ENCODE measurements around the gene CCL26. TPM values are rescaled to one million over a fixed set of nuclear protein-coding genes. Genes with fewer than 3 reads are reported as not detected.

The CCL26 gene, protein sequence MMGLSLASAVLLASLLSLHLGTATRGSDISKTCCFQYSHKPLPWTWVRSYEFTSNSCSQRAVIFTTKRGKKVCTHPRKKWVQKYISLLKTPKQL
- 6.7 TPM for polyA plus RNA-seq (2013, experiment 1 of 2)
- 7.7 TPM for polyA plus RNA-seq (2013, experiment 2 of 2)

- WGBS (ENCODE audit: extremely low coverage, insufficient coverage, low lambda C conversion rate) = no CpG with 5 or more reads among the region's 9 CpGs
- H3K4ac ChIP-seq (ENCODE audit: low read depth, low read length) = no peak within 1 kb of the TSS
- no peak within 1 kb of the TSS for H3K4me3 ChIP-seq (ENCODE audit: low read length)
- H2BK120ac ChIP-seq (ENCODE audit: low read depth, low read length) = no peak within 1 kb of the TSS
- no peak within 1 kb of the TSS for H3K56ac ChIP-seq (ENCODE audit: low read length)
- no peak within 1 kb of the TSS for H2BK15ac ChIP-seq (replicated peaks; ENCODE audit: low read depth)
- H3K79me1 ChIP-seq (ENCODE audit: low read length) = no peaks in the 10 kb centered on the region
- no peaks in the 10 kb centered on the region for H3K36me3 ChIP-seq (ENCODE audit: control insufficient read depth, insufficient read depth, low read length)
- H4K5ac ChIP-seq (ENCODE audit: low read length) = no peak within 1 kb of the TSS
- DNase-seq = no peak
- no peak within 1 kb of the TSS for H3K18ac ChIP-seq (ENCODE audit: low read length)
- H3K23ac ChIP-seq (ENCODE audit: low read length) = no peak within 1 kb of the TSS
- H3K27me3 ChIP-seq (ENCODE audit: insufficient read depth, low read length, poor library complexity) = no peaks in the 10 kb centered on the region
- no peak within 1 kb of the TSS for H3K27ac ChIP-seq (ENCODE audit: low read depth, low read length)
- no peak within 1 kb of the TSS for H3K9ac ChIP-seq (ENCODE audit: low read length)
- no peak within 1 kb of the TSS for H3K4me2 ChIP-seq (ENCODE audit: low read length)
- H3K4me1 ChIP-seq (ENCODE audit: control insufficient read depth, low read depth, low read length) = no peaks in the 10 kb centered on the region
- H4K8ac ChIP-seq (ENCODE audit: low read depth, low read length) = no peak within 1 kb of the TSS
- no peaks in the 10 kb centered on the region for H3K79me2 ChIP-seq (ENCODE audit: control insufficient read depth, insufficient read depth, low read length)
- no peak within 1 kb of the TSS for H2AK5ac ChIP-seq (ENCODE audit: low read length)
- no peak within 1 kb of the TSS for H2BK5ac ChIP-seq (ENCODE audit: low read length)
Measured at GRCh38 chr7:75772081-75773077, at the start of gene CCL26. Gene CCL26, minus strand, starts transcription at chr7:75772211. Its CDS starts 35 bp downstream, at chr7:75772176.

GRCh38 chr7:75820688-75821087 is 48.7 kb upstream of the CCL26 start:
- no peaks in the 10 kb centered on the region for H3K79me2 ChIP-seq (ENCODE audit: control insufficient read depth, insufficient read depth, low read length)
- no peak overlapping the region for H4K5ac ChIP-seq (ENCODE audit: low read length)
- H3K4me1 ChIP-seq (ENCODE audit: control insufficient read depth, low read depth, low read length) = no peaks in the 10 kb centered on the region
- H3K56ac ChIP-seq (ENCODE audit: low read length) = no peak overlapping the region
- H3K27me3 ChIP-seq (ENCODE audit: insufficient read depth, low read length, poor library complexity) = no peaks in the 10 kb centered on the region
- no peak overlapping the region for H3K23ac ChIP-seq (ENCODE audit: low read length)
- no peak overlapping the region for H3K9ac ChIP-seq (ENCODE audit: low read length)
- no peak overlapping the region for H2BK5ac ChIP-seq (ENCODE audit: low read length)
- H3K79me1 ChIP-seq (ENCODE audit: low read length) = no peaks in the 10 kb centered on the region
- no peak overlapping the region for H4K8ac ChIP-seq (ENCODE audit: low read depth, low read length)
- no peak overlapping the region for H2AK5ac ChIP-seq (ENCODE audit: low read length)
- no peak overlapping the region for H3K4me3 ChIP-seq (ENCODE audit: low read length)
- H3K27ac ChIP-seq (ENCODE audit: low read depth, low read length) = no peak overlapping the region
- H3K4ac ChIP-seq (ENCODE audit: low read depth, low read length) = no peak overlapping the region
- no peak overlapping the region for H3K4me2 ChIP-seq (ENCODE audit: low read length)
- no peak overlapping the region for H3K18ac ChIP-seq (ENCODE audit: low read length)
- 100% methylated on average over 1 of the region's 1 CpG for WGBS (ENCODE audit: extremely low coverage, insufficient coverage, low lambda C conversion rate)
- no peak overlapping the region for H2BK120ac ChIP-seq (ENCODE audit: low read depth, low read length)
- no peak for DNase-seq
- no peak overlapping the region for H2BK15ac ChIP-seq (replicated peaks; ENCODE audit: low read depth)
- H3K36me3 ChIP-seq (ENCODE audit: control insufficient read depth, insufficient read depth, low read length) = no peaks in the 10 kb centered on the region

- Histone ChIP-seq H3K27me3 (ENCODE audit: insufficient read depth, low read length, poor library complexity) (no peaks in the 10 kb centered on the region), H3K23ac (ENCODE audit: low read length) (no peak overlapping the region), H2AK5ac (ENCODE audit: low read length) (no peak overlapping the region), H4K8ac (ENCODE audit: low read depth, low read length) (no peak overlapping the region), H3K36me3 (ENCODE audit: control insufficient read depth, insufficient read depth, low read length) (no peaks in the 10 kb centered on the region), H3K18ac (ENCODE audit: low read length) (no peak overlapping the region), H3K79me2 (ENCODE audit: control insufficient read depth, insufficient read depth, low read length) (no peaks in the 10 kb centered on the region), H2BK120ac (ENCODE audit: low read depth, low read length) (no peak overlapping the region), H3K9ac (ENCODE audit: low read length) (no peak overlapping the region), H2BK15ac (replicated peaks; ENCODE audit: low read depth) (no peak overlapping the region), H3K4me3 (ENCODE audit: low read length) (no peak overlapping the region), H4K5ac (ENCODE audit: low read length) (no peak overlapping the region), H3K4ac (ENCODE audit: low read depth, low read length) (no peak overlapping the region), H2BK5ac (ENCODE audit: low read length) (no peak overlapping the region), H3K4me2 (ENCODE audit: low read length) (no peak overlapping the region), H3K27ac (ENCODE audit: low read depth, low read length) (no peak overlapping the region), H3K4me1 (ENCODE audit: control insufficient read depth, low read depth, low read length) (no peaks in the 10 kb centered on the region), H3K56ac (ENCODE audit: low read length) (no peak overlapping the region), H3K79me1 (ENCODE audit: low read length) (no peaks in the 10 kb centered on the region)
- DNase-seq = no peak
- WGBS (ENCODE audit: extremely low coverage, insufficient coverage, low lambda C conversion rate) = no CpG with 5 or more reads among the region's 2 CpGs
Measured at GRCh38 chr7:75819711-75820110, 47.7 kb upstream of the CCL26 start.

DNA sequence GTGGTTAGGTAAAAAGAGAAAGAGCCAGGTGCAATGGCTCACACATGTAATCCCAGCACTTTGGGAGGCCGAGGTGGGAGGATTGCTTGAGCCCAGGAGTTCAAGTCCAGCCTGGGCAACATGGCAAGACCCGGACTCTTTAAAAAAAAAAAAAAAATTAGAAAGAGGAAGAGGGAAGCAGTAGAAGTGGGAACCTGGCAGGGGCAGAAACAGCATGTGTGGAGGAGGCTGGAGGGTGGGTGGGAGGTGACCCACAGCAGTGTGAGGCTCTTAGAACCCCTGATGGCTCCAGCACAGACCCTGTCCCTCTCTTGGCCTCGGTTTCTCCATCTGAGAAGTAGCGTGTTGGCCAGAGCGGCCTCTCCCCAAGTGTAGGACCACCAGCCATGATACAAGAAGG is 46.5 kb upstream of the CCL26 start:
- Histone ChIP-seq H3K9ac (ENCODE audit: low read length) (no peak overlapping the region), H3K27ac (ENCODE audit: low read depth, low read length) (no peak overlapping the region), H2BK15ac (replicated peaks; ENCODE audit: low read depth) (no peak overlapping the region), H3K36me3 (ENCODE audit: control insufficient read depth, insufficient read depth, low read length) (no peaks in the 10 kb centered on the region), H4K5ac (ENCODE audit: low read length) (no peak overlapping the region), H3K4me3 (ENCODE audit: low read length) (no peak overlapping the region), H2BK5ac (ENCODE audit: low read length) (no peak overlapping the region), H3K4me2 (ENCODE audit: low read length) (no peak overlapping the region), H3K27me3 (ENCODE audit: insufficient read depth, low read length, poor library complexity) (no peaks in the 10 kb centered on the region), H3K79me1 (ENCODE audit: low read length) (no peaks in the 10 kb centered on the region), H3K56ac (ENCODE audit: low read length) (no peak overlapping the region), H3K23ac (ENCODE audit: low read length) (no peak overlapping the region), H3K4ac (ENCODE audit: low read depth, low read length) (no peak overlapping the region), H2BK120ac (ENCODE audit: low read depth, low read length) (no peak overlapping the region), H4K8ac (ENCODE audit: low read depth, low read length) (no peak overlapping the region), H2AK5ac (ENCODE audit: low read length) (no peak overlapping the region), H3K79me2 (ENCODE audit: control insufficient read depth, insufficient read depth, low read length) (no peaks in the 10 kb centered on the region), H3K4me1 (ENCODE audit: control insufficient read depth, low read depth, low read length) (no peaks in the 10 kb centered on the region), H3K18ac (ENCODE audit: low read length) (no peak overlapping the region)
- WGBS (ENCODE audit: extremely low coverage, insufficient coverage, low lambda C conversion rate) = no CpG with 5 or more reads among the region's 5 CpGs
- no peak for DNase-seq

DNA sequence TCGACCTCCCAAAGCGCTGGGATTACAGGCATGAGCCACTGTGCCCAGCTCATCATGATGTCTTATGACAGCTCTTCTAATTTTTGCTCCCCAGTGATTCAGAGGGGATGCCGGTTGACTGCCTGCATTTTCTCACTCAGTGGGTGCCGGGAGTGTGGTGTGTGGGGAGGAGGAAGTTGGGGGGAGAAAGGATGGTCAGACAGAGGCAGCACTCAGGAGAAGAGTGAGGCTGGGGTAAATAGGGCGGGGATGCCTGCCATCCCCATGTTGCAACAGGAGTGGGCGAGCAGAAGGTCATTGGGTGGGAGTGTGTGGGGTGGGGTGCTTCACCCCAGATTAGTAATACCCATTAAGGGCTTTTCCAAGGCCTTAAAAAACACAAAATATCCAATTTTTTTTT is 45.1 kb upstream of the CCL26 start:
- no peak for DNase-seq
- H3K9ac ChIP-seq (ENCODE audit: low read length) = no peak overlapping the region
- H2AK5ac ChIP-seq (ENCODE audit: low read length) = no peak overlapping the region
- no peaks in the 10 kb centered on the region for H3K4me1 ChIP-seq (ENCODE audit: control insufficient read depth, low read depth, low read length)
- H3K36me3 ChIP-seq (ENCODE audit: control insufficient read depth, insufficient read depth, low read length) = no peaks in the 10 kb centered on the region
- H3K4me2 ChIP-seq (ENCODE audit: low read length) = no peak overlapping the region
- H2BK120ac ChIP-seq (ENCODE audit: low read depth, low read length) = no peak overlapping the region
- H2BK15ac ChIP-seq (replicated peaks; ENCODE audit: low read depth) = no peak overlapping the region
- no peak overlapping the region for H3K56ac ChIP-seq (ENCODE audit: low read length)
- no peak overlapping the region for H3K4ac ChIP-seq (ENCODE audit: low read depth, low read length)
- no peaks in the 10 kb centered on the region for H3K79me1 ChIP-seq (ENCODE audit: low read length)
- H4K8ac ChIP-seq (ENCODE audit: low read depth, low read length) = no peak overlapping the region
- no peaks in the 10 kb centered on the region for H3K79me2 ChIP-seq (ENCODE audit: control insufficient read depth, insufficient read depth, low read length)
- H3K18ac ChIP-seq (ENCODE audit: low read length) = no peak overlapping the region
- no peak overlapping the region for H2BK5ac ChIP-seq (ENCODE audit: low read length)
- H3K4me3 ChIP-seq (ENCODE audit: low read length) = no peak overlapping the region
- no peak overlapping the region for H3K27ac ChIP-seq (ENCODE audit: low read depth, low read length)
- no CpG with 5 or more reads among the region's 6 CpGs for WGBS (ENCODE audit: extremely low coverage, insufficient coverage, low lambda C conversion rate)
- no peak overlapping the region for H3K23ac ChIP-seq (ENCODE audit: low read length)
- H3K27me3 ChIP-seq (ENCODE audit: insufficient read depth, low read length, poor library complexity) = no peaks in the 10 kb centered on the region
- no peak overlapping the region for H4K5ac ChIP-seq (ENCODE audit: low read length)
